ENCODE results near the gene RCVRN. TPM values are rescaled to one million over a fixed set of nuclear protein-coding genes. Genes with fewer than 3 reads are reported as not detected.
"Not testable (repeated sequence)": the region's sequence is repeated elsewhere in the genome, so short reads cannot be mapped to it uniquely, and the experiment has no call there.

RCVRN gene
- total RNA-seq, 2 experiments from 2014 or later, result not detected

- Mint-ChIP-seq H3K27ac (no peak overlapping the region), H3K36me3 (no peaks in the 10 kb centered on the region), H3K4me1 (ENCODE audit: low read depth) (no peaks in the 10 kb centered on the region), H3K4me3 (no peak overlapping the region), H3K9me3 (peaks cover 6% of the 10 kb centered on the region), H3K27me3 (peaks cover 2% of the 10 kb centered on the region)
- ChIA-PET POLR2A (interaction anchor here (0.9 kb wide), 1 partner anchor 10 kb away, joined by 4 read pairs; no protein-coding TSS in a partner anchor), CTCF (interaction anchor here (0.6 to 1.5 kb wide), 2 partner anchors 10 to 292 kb away, joined by 3 read pairs; no protein-coding TSS in a partner anchor)
- no peak for DNase-seq
- intact Hi-C loops (cut with micrococcal nuclease), result no loop called here
These were observed 29.3 kb upstream of the RCVRN start for GRCh38 chr17:9934331-9934730.

- ChIA-PET CTCF (no interaction called here), POLR2A (no interaction called here)
- Mint-ChIP-seq H3K4me3 (no peak overlapping the region), H3K4me1 (ENCODE audit: low read depth) (no peaks in the 10 kb centered on the region), H3K27me3 (peaks cover 2% of the 10 kb centered on the region), H3K27ac (no peak overlapping the region), H3K36me3 (no peaks in the 10 kb centered on the region), H3K9me3 (no peaks in the 10 kb centered on the region)
- intact Hi-C loops (cut with micrococcal nuclease), result no loop called here
- no peak for DNase-seq
These were observed 27.4 kb upstream of the RCVRN start for GRCh38 chr17:9932491-9932890.

GRCh38 chr17:9931144-9931741 lies 26.2 kb upstream of the RCVRN start:
- POLR2A ChIA-PET, result no interaction called here
- H3K9me3 Mint-ChIP-seq, result no peaks in the 10 kb centered on the region

GRCh38 chr17:9929871-9930270 lies 24.8 kb upstream of the RCVRN start:
- ChIA-PET POLR2A (no interaction called here), CTCF (no interaction called here)
- Mint-ChIP-seq H3K36me3 (no peaks in the 10 kb centered on the region), H3K27ac (no peak overlapping the region), H3K4me1 (ENCODE audit: low read depth) (no peaks in the 10 kb centered on the region), H3K27me3 (peaks cover 2% of the 10 kb centered on the region), H3K9me3 (no peaks in the 10 kb centered on the region), H3K4me3 (no peak overlapping the region)
- intact Hi-C loops (cut with micrococcal nuclease), result loop anchor here (10.0 kb wide), 1 partner anchor 685 kb away; no protein-coding TSS in a partner anchor
- no peak for DNase-seq

More at GRCh38 chr17:9931144-9931741, 26.2 kb upstream of the RCVRN start:
- CTCF ChIA-PET, result no interaction called here
- Mint-ChIP-seq H3K4me1 (ENCODE audit: low read depth) (no peaks in the 10 kb centered on the region), H3K36me3 (no peaks in the 10 kb centered on the region), H3K27ac (no peak overlapping the region), H3K27me3 (peaks cover 2% of the 10 kb centered on the region), H3K4me3 (no peak overlapping the region)
- intact Hi-C loops (cut with micrococcal nuclease), result no loop called here
- DNase-seq, result no peak

GRCh38 chr17:9928601-9929333 lies 23.7 kb upstream of the RCVRN start:
- ChIA-PET CTCF (interaction anchor here (1.6 kb wide), 1 partner anchor 59 kb away, joined by 3 read pairs; no protein-coding TSS in a partner anchor), POLR2A (no interaction called here)
- Mint-ChIP-seq H3K27me3 (peaks cover 2% of the 10 kb centered on the region), H3K4me3 (no peak overlapping the region), H3K27ac (no peak overlapping the region), H3K4me1 (ENCODE audit: low read depth) (no peaks in the 10 kb centered on the region), H3K9me3 (no peaks in the 10 kb centered on the region), H3K36me3 (no peaks in the 10 kb centered on the region)
- intact Hi-C loops (cut with micrococcal nuclease), result loop anchor here (10.0 kb wide), 1 partner anchor 686 kb away; no protein-coding TSS in a partner anchor
- DNase-seq, result no peak

- Mint-ChIP-seq H3K27me3 (no peaks in the 10 kb centered on the region), H3K4me1 (ENCODE audit: low read depth) (no peaks in the 10 kb centered on the region), H3K36me3 (no peaks in the 10 kb centered on the region), H3K27ac (no peak overlapping the region), H3K9me3 (no peaks in the 10 kb centered on the region), H3K4me3 (no peak overlapping the region)
- ChIA-PET CTCF (interaction anchor here (1.9 to 2.1 kb wide), 3 partner anchors 14 to 300 kb away, joined by 7 to 20 read pairs (median 8); partner anchors contain the start of gene RCVRN), POLR2A (interaction anchor here (1.1 kb wide), 1 partner anchor 18 kb away, joined by 3 read pairs; no protein-coding TSS in a partner anchor)
- intact Hi-C loops (cut with micrococcal nuclease), result loop anchor here (10.0 kb wide), 1 partner anchor 689 kb away; no protein-coding TSS in a partner anchor
- no peak for DNase-seq
These were observed 21.2 kb upstream of the RCVRN start for GRCh38 chr17:9926150-9926804.

DNA sequence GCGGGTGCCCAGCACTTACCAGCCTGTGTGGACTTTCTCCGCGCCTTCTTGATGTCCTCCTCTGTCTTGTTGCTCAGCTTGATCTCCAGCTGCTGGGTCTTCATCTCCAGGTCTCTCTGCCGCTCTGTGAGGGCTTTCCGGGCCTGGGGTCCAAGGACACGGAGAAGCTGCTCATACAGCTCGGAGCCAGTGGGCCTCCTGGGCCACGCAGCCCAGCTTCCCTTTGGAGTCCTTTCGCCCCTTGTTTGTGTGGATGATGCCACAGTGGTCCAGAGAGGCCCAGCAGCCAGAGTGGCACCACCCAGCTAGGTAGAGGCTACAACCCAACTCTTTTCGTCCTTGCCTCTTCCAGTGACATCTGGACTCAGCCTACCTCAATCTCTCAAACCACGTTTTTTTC lies 20.4 kb upstream of the RCVRN start:
- no peak for DNase-seq
- H3K9me3 Mint-ChIP-seq, result no peaks in the 10 kb centered on the region
- intact Hi-C loops (cut with micrococcal nuclease), result loop anchor here (10.0 kb wide), 1 partner anchor 689 kb away; no protein-coding TSS in a partner anchor
- H3K27ac Mint-ChIP-seq, result no peak overlapping the region
- ChIA-PET CTCF (interaction anchor here (0.7 to 2.8 kb wide), 12 partner anchors 12 to 692 kb away, joined by 3 to 20 read pairs (median 6); partner anchors contain the start of gene RCVRN), POLR2A (no interaction called here)
- no peaks in the 10 kb centered on the region for H3K27me3 Mint-ChIP-seq
- H3K4me1 Mint-ChIP-seq (ENCODE audit: low read depth), result no peaks in the 10 kb centered on the region
- H3K36me3 Mint-ChIP-seq, result no peaks in the 10 kb centered on the region
- no peak overlapping the region for H3K4me3 Mint-ChIP-seq

- Mint-ChIP-seq H3K9me3 (no peaks in the 10 kb centered on the region), H3K27me3 (no peaks in the 10 kb centered on the region), H3K4me1 (ENCODE audit: low read depth) (no peaks in the 10 kb centered on the region), H3K36me3 (no peaks in the 10 kb centered on the region), H3K4me3 (no peak overlapping the region), H3K27ac (no peak overlapping the region)
- intact Hi-C loops (cut with micrococcal nuclease), result loop anchor here (1.0 to 10.0 kb wide), 2 partner anchors 35 to 690 kb away; no protein-coding TSS in a partner anchor
- CTCF ChIA-PET, result interaction anchor here (0.6 to 2.8 kb wide), 19 partner anchors 10 to 692 kb away, joined by 3 to 20 read pairs (median 5); partner anchors contain the start of gene RCVRN
- DNase-seq, result no peak
- POLR2A ChIA-PET, result interaction anchor here (1.0 kb wide), 1 partner anchor 10 kb away, joined by 4 read pairs; no protein-coding TSS in a partner anchor
These were observed 19.7 kb upstream of the RCVRN start for GRCh38 chr17:9924735-9925191.

- no peaks in the 10 kb centered on the region for H3K36me3 Mint-ChIP-seq
- H3K27me3 Mint-ChIP-seq, result no peaks in the 10 kb centered on the region
- H3K4me1 Mint-ChIP-seq (ENCODE audit: low read depth), result no peaks in the 10 kb centered on the region
- H3K9me3 Mint-ChIP-seq, result no peaks in the 10 kb centered on the region
- DNase-seq, result no peak
- H3K27ac Mint-ChIP-seq, result no peak overlapping the region
- intact Hi-C loops (cut with micrococcal nuclease), result loop anchor here (10.0 kb wide), 1 partner anchor 693 kb away; no protein-coding TSS in a partner anchor
- ChIA-PET POLR2A (no interaction called here), CTCF (interaction anchor here (0.6 to 1.1 kb wide), 2 partner anchors 160 to 695 kb away, joined by 3 to 5 read pairs; no protein-coding TSS in a partner anchor)
- H3K4me3 Mint-ChIP-seq, result no peak overlapping the region
These were observed 17.2 kb upstream of the RCVRN start for GRCh38 chr17:9922012-9922848.

GRCh38 chr17:9921216-9921615 lies 16.1 kb upstream of the RCVRN start:
- CTCF ChIA-PET, result interaction anchor here (1.1 kb wide), 1 partner anchor 696 kb away, joined by 3 read pairs; no protein-coding TSS in a partner anchor
- DNase-seq; H3K4me1 Mint-ChIP-seq (ENCODE audit: low read depth); H3K9me3 Mint-ChIP-seq; H3K4me3 Mint-ChIP-seq; H3K27me3 Mint-ChIP-seq; H3K27ac Mint-ChIP-seq; H3K36me3 Mint-ChIP-seq; POLR2A ChIA-PET: not testable (repeated sequence)
- intact Hi-C loops (cut with micrococcal nuclease), result loop anchor here (10.0 kb wide), 1 partner anchor 694 kb away; no protein-coding TSS in a partner anchor

DNA sequence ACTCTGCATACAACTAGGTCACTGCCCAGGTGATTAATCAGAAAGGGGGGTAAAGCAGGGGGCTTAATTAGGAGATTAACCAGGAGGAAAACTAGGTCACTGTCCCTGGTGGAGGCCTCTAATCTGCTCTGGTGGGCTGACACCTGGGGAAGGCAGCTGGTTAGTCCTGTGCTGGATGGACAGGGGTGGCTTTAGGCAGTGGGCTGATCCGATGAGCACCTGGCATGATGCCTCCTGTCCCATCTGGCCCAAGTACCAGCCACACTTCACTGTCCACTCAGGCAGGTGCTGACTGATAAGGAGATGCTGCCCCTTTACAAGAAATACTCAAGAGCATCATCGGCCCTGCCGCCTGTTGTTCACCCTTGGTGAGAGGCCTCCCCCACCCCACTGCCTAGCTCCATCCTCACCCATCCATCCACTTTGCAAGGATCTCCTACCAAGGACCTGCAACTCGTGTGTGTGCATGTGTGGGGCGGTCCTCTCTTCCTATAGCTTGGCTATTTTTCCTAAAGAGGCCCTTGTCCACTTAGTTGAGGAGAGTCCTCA lies 13.8 kb upstream of the RCVRN start:
- Mint-ChIP-seq H3K4me3 (no peak overlapping the region), H3K27ac (no peak overlapping the region), H3K9me3 (no peaks in the 10 kb centered on the region), H3K4me1 (ENCODE audit: low read depth) (no peaks in the 10 kb centered on the region), H3K27me3 (no peaks in the 10 kb centered on the region), H3K36me3 (no peaks in the 10 kb centered on the region)
- POLR2A ChIA-PET, result no interaction called here
- CTCF ChIA-PET, result no interaction called here
- intact Hi-C loops (cut with micrococcal nuclease), result no loop called here
- no peak for DNase-seq
